T-helper 2 cell treated with Interferon-gamma antibody and Interleukin-4, amounts not matched to agents 5 μg/mL and 100 μg/mL, for 36 hours (primary cell): ENCODE measurements around the gene EPPIN.

ENCODE experiments used
- DNase-seq: peaks from one replicate; pipeline ENCODE4 v3.0.0; 2021; ENCODE audit warnings: low spot score
- H3K27ac Mint-ChIP-seq: one replicate; pipeline ENCODE4 v1.8.0; 2021; ENCODE audit warnings: mild to moderate bottlenecking, mixed read lengths
- H3K27me3 Mint-ChIP-seq: one replicate; pipeline ENCODE4 v1.8.0; 2021; ENCODE audit warnings: low read depth, mixed read lengths
- H3K36me3 Mint-ChIP-seq: one replicate; pipeline ENCODE4 v1.8.0; 2021; ENCODE audit warnings: low read depth, mixed read lengths
- H3K4me1 Mint-ChIP-seq: one replicate; pipeline ENCODE4 v1.8.0; 2021; ENCODE audit warnings: low read depth, mixed read lengths
- H3K4me3 Mint-ChIP-seq: one replicate; pipeline ENCODE4 v1.8.0; 2022; ENCODE audit warnings: mild to moderate bottlenecking, moderate library complexity, mixed read lengths
- H3K9me3 Mint-ChIP-seq: one replicate; pipeline ENCODE4 v1.8.0; 2021; ENCODE audit warnings: mixed read lengths

EPPIN gene

DNA sequence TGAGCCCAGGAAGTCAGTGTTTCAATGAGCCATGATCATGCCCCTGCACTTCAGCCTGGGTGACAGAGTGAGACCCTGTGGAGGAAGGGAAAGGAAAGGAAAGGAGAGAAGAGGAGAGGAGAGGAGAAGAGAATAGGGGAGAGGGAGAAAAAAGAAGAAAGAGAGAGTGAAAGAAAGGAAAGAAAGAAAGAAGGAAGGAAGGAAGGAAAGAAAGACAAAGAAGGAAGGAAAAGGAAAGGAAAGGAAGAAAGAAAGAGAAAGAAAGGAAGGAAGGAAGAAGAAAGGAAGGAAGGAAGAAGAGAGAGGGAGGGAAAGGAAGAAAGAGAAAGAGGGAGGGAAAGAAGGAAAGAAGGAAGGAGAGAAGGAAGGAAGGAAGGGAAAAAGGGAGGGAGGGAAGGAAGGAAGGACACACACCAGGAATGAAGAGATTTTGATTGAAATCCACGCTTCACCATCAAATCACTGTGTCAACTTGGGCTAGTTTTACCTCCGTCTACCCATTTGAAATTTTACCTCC lies 17.6 kb upstream of the EPPIN start:
- Mint-ChIP-seq H3K36me3 (no peaks in the 10 kb centered on the region), H3K9me3 (no peaks in the 10 kb centered on the region), H3K27me3 (peaks cover 4% of the 10 kb centered on the region), H3K27ac (no peak overlapping the region), H3K4me1 (no peaks in the 10 kb centered on the region), H3K4me3 (no peak overlapping the region)
- DNase-seq, result no peak

DNA sequence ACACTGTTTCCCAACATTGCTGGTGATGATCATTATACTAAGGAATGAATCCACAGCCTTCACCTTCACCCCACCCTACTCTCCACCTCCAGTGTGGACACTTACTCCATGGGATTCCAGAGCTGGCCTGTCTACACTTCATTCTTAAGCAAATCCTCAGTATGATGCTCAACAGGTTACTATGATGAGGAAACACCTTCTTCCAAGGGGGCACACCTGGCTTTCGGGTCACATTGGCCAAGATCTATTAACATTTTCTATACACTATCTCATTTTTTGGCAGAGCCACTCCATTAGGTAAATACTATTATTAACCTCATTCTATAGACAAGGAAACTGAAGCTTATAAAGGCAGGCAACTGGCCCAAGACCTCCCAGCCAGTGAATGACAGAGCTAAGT lies 8.0 kb upstream of the EPPIN start:
- H3K4me3 Mint-ChIP-seq, result no peak overlapping the region

DNA sequence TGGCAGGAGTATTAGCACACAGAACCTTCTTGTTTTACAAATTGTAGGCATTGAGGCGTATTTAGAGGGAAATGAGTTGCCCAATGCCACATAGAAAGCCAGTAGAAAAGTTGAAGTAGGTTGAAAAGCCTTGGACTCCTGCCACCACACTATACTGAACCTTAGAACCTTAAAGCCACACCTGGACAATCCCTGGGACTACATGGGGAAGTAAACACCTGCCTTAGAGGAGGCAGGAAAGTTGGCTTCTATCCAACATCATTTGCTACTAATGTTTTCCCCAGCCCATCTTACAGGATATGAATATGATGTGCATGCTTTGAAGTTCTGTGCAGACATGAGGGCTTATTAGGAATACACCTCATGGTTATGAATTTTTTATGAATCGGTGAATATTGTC lies 5.3 kb upstream of the EPPIN start:
- H3K4me1 Mint-ChIP-seq, result no peaks in the 10 kb centered on the region
- H3K9me3 Mint-ChIP-seq, result no peaks in the 10 kb centered on the region

More for the DNA sequence above, 8.0 kb upstream of the EPPIN start:
- Mint-ChIP-seq H3K4me1 (no peaks in the 10 kb centered on the region), H3K27me3 (peaks cover 2% of the 10 kb centered on the region), H3K36me3 (no peaks in the 10 kb centered on the region), H3K9me3 (no peaks in the 10 kb centered on the region), H3K27ac (no peak overlapping the region)
- DNase-seq, result no peak

DNA sequence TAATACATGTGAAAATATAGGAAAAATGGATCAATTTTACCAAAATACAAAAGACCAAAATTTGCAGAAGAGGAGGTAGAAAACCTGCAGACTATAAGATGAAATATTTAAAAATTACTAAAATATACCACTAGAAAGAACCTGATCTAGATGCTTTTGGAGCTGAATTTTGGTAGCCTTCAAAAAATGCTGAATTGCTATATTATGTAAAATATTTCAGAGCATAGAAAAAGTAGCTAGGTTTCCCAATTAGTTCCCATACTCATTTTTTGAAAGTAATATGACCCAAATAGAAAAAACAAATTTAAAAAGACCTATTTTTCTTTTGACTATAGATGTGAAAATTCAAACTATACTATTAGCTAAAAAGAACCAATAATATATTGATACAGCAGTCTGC lies 3.6 kb upstream of the EPPIN start:
- Mint-ChIP-seq H3K27ac (no peak overlapping the region), H3K4me1 (no peaks in the 10 kb centered on the region), H3K36me3 (no peaks in the 10 kb centered on the region), H3K27me3 (peaks cover 8% of the 10 kb centered on the region), H3K9me3 (no peaks in the 10 kb centered on the region), H3K4me3 (no peak overlapping the region)
- DNase-seq, result no peak

More for the DNA sequence above, 5.3 kb upstream of the EPPIN start:
- no peak for DNase-seq
- Mint-ChIP-seq H3K36me3 (no peaks in the 10 kb centered on the region), H3K27ac (no peak overlapping the region), H3K4me3 (no peak overlapping the region), H3K27me3 (peaks cover 7% of the 10 kb centered on the region)

GRCh38 chr20:45548410-45548809 lies 1.2 kb upstream of the EPPIN start:
- Mint-ChIP-seq H3K36me3 (no peaks in the 10 kb centered on the region), H3K4me1 (no peaks in the 10 kb centered on the region), H3K9me3 (no peaks in the 10 kb centered on the region), H3K4me3 (no peak overlapping the region), H3K27ac (no peak overlapping the region), H3K27me3 (peaks cover 10% of the 10 kb centered on the region)
- DNase-seq, result no peak

DNA sequence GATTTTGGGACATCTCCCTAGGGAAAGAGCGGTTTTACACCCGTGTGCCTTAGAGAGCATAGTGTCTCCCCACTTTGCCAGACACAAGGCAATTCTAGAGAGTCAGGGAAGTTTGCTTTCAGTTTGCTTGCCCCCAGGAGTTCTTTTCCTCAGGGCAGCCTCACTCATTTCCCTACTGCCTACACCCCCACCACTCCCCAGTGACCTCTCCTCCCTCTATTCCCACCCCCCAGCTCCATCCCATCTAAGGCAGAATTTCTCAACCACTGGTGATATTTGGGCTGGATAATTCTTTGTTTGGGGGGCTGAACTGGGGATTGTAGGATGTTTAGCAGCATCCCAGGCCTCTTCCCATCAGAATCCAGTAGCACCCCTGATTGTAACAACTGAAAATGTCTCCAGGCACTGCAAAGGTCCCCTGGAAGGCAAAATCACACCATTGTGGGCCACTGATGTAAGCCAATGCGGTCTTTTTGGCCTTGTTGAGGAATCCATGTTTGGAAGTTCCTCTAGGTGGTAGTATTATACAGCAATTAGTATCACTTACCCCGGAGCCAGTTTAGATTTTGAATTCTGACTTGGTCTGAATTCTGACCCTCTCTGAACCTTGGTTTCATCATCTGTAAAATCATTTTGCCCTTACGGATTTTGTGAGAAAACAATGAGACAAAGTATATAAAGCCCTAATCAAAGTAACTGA lies 1.3 kb downstream of the EPPIN start:
- H3K4me3 Mint-ChIP-seq, result no peak overlapping the region
- H3K36me3 Mint-ChIP-seq, result no peaks in the 10 kb centered on the region
- no peak for DNase-seq
- no peaks in the 10 kb centered on the region for H3K4me1 Mint-ChIP-seq
- no peak overlapping the region for H3K27ac Mint-ChIP-seq
- H3K27me3 Mint-ChIP-seq, result peaks cover 11% of the 10 kb centered on the region
- no peaks in the 10 kb centered on the region for H3K9me3 Mint-ChIP-seq

DNA sequence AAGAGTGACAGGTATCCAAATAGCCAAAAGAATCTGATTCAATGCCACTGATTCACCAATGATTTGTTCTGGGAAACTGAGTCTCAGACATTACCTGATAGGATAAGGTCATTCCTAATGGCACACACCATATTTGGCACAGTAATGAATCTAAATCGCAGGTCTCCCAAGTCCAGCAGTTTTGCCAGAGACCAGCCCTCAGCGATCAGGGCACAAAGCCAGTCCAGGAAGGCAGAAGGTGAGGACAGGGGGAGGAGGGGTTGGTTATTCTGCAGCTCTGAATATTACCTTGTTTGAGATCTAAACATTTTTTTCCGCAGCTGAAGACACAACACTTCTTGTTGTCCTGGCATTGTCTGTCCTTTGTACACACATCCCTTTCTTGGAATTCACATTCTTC lies 1.9 kb downstream of the EPPIN start:
- H3K27me3 Mint-ChIP-seq, result peaks cover 11% of the 10 kb centered on the region
- no peak overlapping the region for H3K27ac Mint-ChIP-seq
- no peak for DNase-seq
- H3K9me3 Mint-ChIP-seq, result no peaks in the 10 kb centered on the region
- no peaks in the 10 kb centered on the region for H3K36me3 Mint-ChIP-seq
- H3K4me1 Mint-ChIP-seq, result no peaks in the 10 kb centered on the region
- H3K4me3 Mint-ChIP-seq, result no peak overlapping the region

DNA sequence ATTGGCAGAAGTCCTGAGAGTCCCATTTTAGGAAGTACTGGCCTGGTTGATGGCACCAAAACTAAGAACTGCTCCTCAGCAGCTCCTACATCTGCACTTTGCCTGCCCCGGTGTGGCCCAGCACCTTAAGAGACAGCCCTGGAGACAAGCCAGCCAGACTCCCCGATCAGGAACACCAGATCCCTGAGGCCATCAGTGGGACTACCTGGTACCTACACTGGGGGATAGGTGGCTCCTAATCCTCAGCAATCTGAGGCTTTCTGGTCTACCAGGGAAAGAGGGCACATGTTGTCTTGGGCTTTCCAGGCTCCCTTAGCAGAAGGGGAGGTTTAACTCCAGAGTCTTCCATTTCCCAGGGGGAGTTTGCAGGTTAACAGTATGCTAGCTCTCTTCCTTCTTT lies 7.8 kb downstream of the EPPIN start, which contains the start of gene WFDC6:
WFDC6 (minus strand) TSS at position 101 of the 400 bp plus-strand sequence; CDS start at position 26, 75 bp downstream.
- Mint-ChIP-seq H3K27me3 (peaks cover 3% of the 10 kb centered on the region), H3K4me1 (no peaks in the 10 kb centered on the region), H3K9me3 (no peaks in the 10 kb centered on the region), H3K36me3 (no peaks in the 10 kb centered on the region), H3K4me3 (no peak within 1 kb of the TSS), H3K27ac (no peak within 1 kb of the TSS)
- no peak for DNase-seq

DNA sequence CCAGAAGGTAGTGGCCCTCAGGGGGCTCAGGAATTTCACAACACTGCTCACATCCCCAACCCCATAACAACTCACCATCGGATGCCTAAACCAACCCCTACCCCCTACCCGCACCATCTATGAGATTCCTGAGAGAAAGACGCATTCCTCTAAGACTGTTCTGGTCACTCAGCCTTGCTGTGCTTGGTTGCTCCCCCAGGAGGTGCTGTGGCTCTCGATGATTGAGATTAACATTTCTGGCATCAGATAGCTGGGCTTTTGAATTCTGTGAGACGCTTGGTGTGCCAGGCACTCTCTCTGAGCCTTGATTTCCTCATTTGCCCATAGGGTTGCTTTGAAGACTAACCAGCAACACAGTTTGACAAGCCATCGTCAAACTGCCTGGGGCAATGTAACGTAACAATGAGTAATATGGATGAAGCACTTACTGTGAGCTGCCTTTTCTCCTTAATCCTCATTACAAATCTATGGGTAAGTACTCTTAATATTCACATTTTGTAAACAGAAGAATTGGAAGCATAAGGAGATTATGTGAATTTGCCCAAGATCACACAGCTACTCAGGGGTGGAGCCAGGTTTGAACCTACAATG lies 8.9 kb downstream of the EPPIN start:
- no peaks in the 10 kb centered on the region for H3K4me1 Mint-ChIP-seq
- no peaks in the 10 kb centered on the region for H3K9me3 Mint-ChIP-seq
- no peak for DNase-seq

DNA sequence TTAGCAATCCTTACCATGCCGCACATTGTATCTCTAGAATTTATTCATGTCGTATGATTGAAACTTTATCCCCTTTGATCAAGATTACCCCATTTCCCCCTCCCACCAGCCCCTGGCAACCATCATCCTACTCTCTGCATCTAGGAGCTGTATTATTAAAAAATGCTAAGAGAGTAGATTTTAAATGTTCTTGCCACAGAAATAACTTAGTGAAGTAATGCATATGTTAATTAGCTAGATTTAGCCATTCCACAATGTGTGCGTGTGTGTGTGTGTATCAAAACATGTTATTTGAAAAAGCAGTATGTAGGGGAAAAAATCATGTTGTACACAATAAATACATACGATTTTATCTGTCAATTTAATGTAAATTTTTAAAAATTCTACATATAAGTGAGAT lies 19.9 kb downstream of the EPPIN start:
- peaks cover 19% of the 10 kb centered on the region for H3K27me3 Mint-ChIP-seq

More for the DNA sequence above, 8.9 kb downstream of the EPPIN start:
- no peak overlapping the region for H3K27ac Mint-ChIP-seq
- H3K36me3 Mint-ChIP-seq, result no peaks in the 10 kb centered on the region
- no peak overlapping the region for H3K4me3 Mint-ChIP-seq
- no peaks in the 10 kb centered on the region for H3K27me3 Mint-ChIP-seq

GRCh38 chr20:45523821-45524220 lies 23.4 kb downstream of the EPPIN start:
- no peaks in the 10 kb centered on the region for H3K36me3 Mint-ChIP-seq
- H3K27me3 Mint-ChIP-seq, result peaks cover 11% of the 10 kb centered on the region
- H3K4me3 Mint-ChIP-seq, result no peak overlapping the region
- H3K27ac Mint-ChIP-seq, result no peak overlapping the region
- no peaks in the 10 kb centered on the region for H3K4me1 Mint-ChIP-seq
- no peak for DNase-seq
- H3K9me3 Mint-ChIP-seq, result no peaks in the 10 kb centered on the region

More for the DNA sequence above, 19.9 kb downstream of the EPPIN start:
- H3K27ac Mint-ChIP-seq, result no peak overlapping the region
- no peaks in the 10 kb centered on the region for H3K9me3 Mint-ChIP-seq
- H3K36me3 Mint-ChIP-seq, result no peaks in the 10 kb centered on the region
- H3K4me3 Mint-ChIP-seq, result no peak overlapping the region
- no peak for DNase-seq
- H3K4me1 Mint-ChIP-seq, result no peaks in the 10 kb centered on the region

- H3K27ac Mint-ChIP-seq, result no peak overlapping the region
- no peaks in the 10 kb centered on the region for H3K9me3 Mint-ChIP-seq
- no peaks in the 10 kb centered on the region for H3K36me3 Mint-ChIP-seq
- H3K4me1 Mint-ChIP-seq, result no peaks in the 10 kb centered on the region
- peaks cover 13% of the 10 kb centered on the region for H3K27me3 Mint-ChIP-seq
- no peak for DNase-seq
- no peak overlapping the region for H3K4me3 Mint-ChIP-seq
These were observed 28.9 kb downstream of the EPPIN start for GRCh38 chr20:45518282-45518681.

DNA sequence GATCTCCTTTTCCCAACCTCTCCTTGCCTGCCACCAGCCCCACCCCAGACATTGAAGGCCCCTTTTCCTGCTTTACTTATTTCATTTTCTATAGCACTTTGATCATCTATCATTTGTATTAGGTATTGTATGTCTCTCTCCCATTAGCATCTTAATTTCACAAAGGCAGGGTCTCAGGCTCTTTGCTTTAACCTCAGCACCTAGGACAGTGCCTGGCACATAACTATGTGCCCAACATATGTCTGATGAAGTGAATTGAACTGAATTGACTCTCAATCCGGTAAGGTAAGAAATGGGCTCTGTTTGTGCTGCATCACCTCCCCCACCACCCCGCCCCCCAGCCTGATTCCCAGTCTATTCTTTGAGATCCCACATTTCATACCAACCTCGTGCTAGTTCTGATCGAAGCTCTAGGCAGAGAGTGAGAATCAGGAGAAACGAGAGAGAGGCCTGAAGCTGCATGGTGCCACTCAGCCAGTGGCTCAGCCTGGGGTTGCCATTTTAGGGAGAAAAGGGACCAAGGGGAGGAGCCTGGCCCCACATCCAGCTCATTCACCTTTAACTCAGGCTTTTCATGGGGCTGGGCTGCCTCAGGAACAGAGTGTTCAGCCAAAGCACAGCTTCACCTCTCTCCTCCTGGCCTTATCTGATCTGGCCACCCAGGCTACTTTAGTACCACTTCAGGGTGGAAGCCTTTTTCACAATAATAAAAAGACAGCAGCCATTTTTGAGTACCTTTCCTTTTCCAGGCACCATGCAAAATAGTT lies 31.9 kb downstream of the EPPIN start, which contains the start of gene SPINT3:
SPINT3 (minus strand) TSS at position 476 of the 767 bp plus-strand sequence; CDS start at position 462, 14 bp downstream.
- no peak within 1 kb of the TSS for H3K27ac Mint-ChIP-seq
- H3K27me3 Mint-ChIP-seq, result peaks cover 19% of the 10 kb centered on the region

More for the DNA sequence above, 31.9 kb downstream of the EPPIN start, which contains the start of gene SPINT3:
- Mint-ChIP-seq H3K36me3 (no peaks in the 10 kb centered on the region), H3K9me3 (no peaks in the 10 kb centered on the region), H3K4me3 (no peak within 1 kb of the TSS), H3K4me1 (no peaks in the 10 kb centered on the region)
- DNase-seq, result no peak
